ENCODE data around the gene ANXA6.

- TF ChIP-seq CTCF (IDR thresholded peaks at IDR 0.05) (no peak), EP300 (IDR thresholded peaks at IDR 0.05) (peak in 1 of 4 donors; percentile 10)
These were observed 6.9 kb downstream of the ANXA6 start for GRCh38 chr5:151150471-151151262.
